BJ (cell line): ENCODE results near the gene ID1. TPM values are rescaled to one million over a fixed set of nuclear protein-coding genes. Genes with fewer than 3 reads are reported as not detected.

Experiments
- CTCF ChIA-PET: fragments of 350-600 bp; formaldehyde crosslinking; extraction: SDS; loops from one replicate; lab custom pipeline; 2021; ENCODE audit warnings: antibody characterized with exemption, inconsistent platforms; lab: Yijun Ruan, JAX
- POLR2A ChIA-PET: fragments of 300-600 bp; sonication (Branson Sonifier 250); formaldehyde crosslinking; extraction: SDS; loops from one replicate; lab custom pipeline; 2021; ENCODE audit warnings: antibody characterized with exemption; lab: Charles Lee
- DNase-seq: peaks from one replicate; pipeline ENCODE4 v3.0.0-alpha.2; 2011; ENCODE audit warnings: low read depth
- H3K27me3 ChIP-seq: 2 replicates; pipeline ENCODE4 v1.6.0; 2011; ENCODE audit warnings: low read length; ENCODE audit not compliant: control insufficient read depth, insufficient read depth
- H3K36me3 ChIP-seq: 2 replicates; pipeline ENCODE4 v1.5.1; 2011; ENCODE audit warnings: low read length; ENCODE audit not compliant: control insufficient read depth, insufficient read depth
- H3K4me3 ChIP-seq: 2 replicates; pipeline ENCODE4 v1.5.1; 2011; ENCODE audit warnings: low read depth, mild to moderate bottlenecking, control low read depth, low read length
- CTCF ChIP-seq: IDR thresholded peaks from 2 replicates; pipeline ENCODE4 v1.5.1; 2011; ENCODE audit warnings: low read depth, mild to moderate bottlenecking, control low read depth, inconsistent platforms, low read length, moderate library complexity; ENCODE audit not compliant: insufficient read depth
- polyA plus RNA-seq: library from polyadenylated mRNA; depleted of rRNA; stranded (reverse); fragments of >200 nt; gene quantifications from 2 replicates; pipeline ENCODE4 v1.2.3, GENCODE V29; 2011

Gene ID1
- polyA plus RNA-seq, 1 experiment: 135 TPM

GRCh38 chr20:31562241-31562640 lies 42.8 kb upstream of the ID1 start:
- DNase-seq: no peak
- CTCF ChIA-PET: interaction anchor here (0.7 to 14.5 kb wide), 25 partner anchors 7 to 162 kb away, joined by 3 to 667 read pairs (median 4); partner anchors contain the start of genes BCL2L1 and ID1
- TF ChIP-seq CTCF: no peak
- H3K4me3 ChIP-seq: no peak overlapping the region
- POLR2A ChIA-PET: no interaction called here
- H3K36me3 ChIP-seq: peaks cover 25% of the 10 kb centered on the region
- H3K27me3 ChIP-seq: no peaks in the 10 kb centered on the region

DNA sequence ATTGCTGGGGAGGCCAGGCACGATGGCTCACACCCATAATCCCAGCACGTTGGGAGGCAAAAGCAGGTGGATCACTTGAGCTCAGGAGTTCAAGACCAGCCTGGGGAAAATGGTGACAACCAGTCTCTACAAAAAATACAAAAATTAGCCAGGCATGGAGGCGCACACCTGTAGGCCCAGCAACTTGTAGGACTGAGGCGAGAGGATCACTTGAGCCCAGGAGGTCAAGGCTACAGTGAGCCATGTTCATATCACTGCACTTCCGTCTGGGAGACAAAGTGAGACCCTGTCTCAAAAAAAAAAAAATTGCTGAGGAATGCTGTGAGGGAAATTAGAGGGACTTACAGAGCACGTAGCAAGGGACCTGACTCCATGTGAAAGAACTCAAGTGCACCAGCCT lies 40.8 kb upstream of the ID1 start:
- DNase-seq: no peak
- no peak for TF ChIP-seq CTCF
- POLR2A ChIA-PET: no interaction called here
- H3K4me3 ChIP-seq: no peak overlapping the region
- H3K36me3 ChIP-seq: peaks cover 29% of the 10 kb centered on the region
- no peaks in the 10 kb centered on the region for H3K27me3 ChIP-seq
- CTCF ChIA-PET: interaction anchor here (14.5 kb wide), 1 partner anchor 48 kb away, joined by 667 read pairs; the partner anchor contains the start of gene ID1

DNA sequence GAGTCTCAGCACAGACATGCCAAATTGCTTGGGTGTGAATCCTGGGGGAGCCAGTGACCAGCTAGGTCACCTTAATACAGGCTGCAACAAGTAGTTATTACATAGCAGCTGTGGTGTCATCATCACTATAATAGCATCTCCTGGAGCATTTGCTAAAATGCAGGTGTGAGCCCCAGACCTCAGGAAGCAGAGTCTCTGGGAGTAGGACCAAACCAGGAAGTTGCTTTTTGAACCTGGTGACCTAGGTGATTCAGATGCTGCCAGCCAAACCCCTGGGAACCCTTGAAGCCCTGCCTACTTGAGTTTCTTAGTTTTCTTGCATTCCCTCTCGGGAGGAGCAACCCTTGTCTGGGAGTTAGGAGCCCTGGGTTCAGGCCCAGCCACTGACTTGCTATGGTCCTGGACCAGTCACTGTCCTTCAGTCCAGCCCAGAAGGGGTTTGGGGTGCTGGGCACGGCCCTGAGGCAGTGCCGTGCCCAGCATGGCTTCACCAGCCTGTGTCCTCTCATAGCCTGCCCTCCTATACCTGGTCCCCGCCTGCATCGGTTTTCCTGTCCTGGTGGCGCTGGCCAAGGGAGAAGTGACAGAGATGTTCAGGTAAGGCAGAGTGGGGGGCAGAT lies 39.3 kb upstream of the ID1 start:
- H3K36me3 ChIP-seq: peaks cover 29% of the 10 kb centered on the region
- CTCF ChIA-PET: interaction anchor here (6.1 to 11.1 kb wide), 2 partner anchors 7 to 43 kb away, joined by 81 to 454 read pairs; partner anchors contain the start of gene ID1

DNA sequence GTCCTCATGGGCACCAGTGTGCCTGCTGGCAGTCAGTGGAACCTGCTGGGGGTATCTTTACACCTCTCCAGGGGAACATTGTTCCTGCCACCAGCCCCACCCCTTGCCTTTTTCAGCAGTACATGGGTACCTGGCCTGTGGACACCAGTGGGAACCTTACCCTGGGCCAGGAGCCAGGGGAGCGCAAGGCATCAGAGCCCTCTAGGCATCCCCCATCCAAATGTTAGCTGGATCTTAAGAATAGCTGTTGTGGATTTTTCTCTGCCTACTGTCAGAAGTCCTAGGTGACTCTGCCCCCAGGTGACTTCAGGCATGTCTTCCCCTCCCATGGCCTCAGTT lies 38.8 kb upstream of the ID1 start:
- H3K4me3 ChIP-seq: no peak overlapping the region
- peaks cover 29% of the 10 kb centered on the region for H3K36me3 ChIP-seq
- TF ChIP-seq CTCF: no peak
- no peak for DNase-seq
- H3K27me3 ChIP-seq: no peaks in the 10 kb centered on the region
- ChIA-PET POLR2A (no interaction called here), CTCF (interaction anchor here (0.9 to 11.1 kb wide), 4 partner anchors 7 to 67 kb away, joined by 4 to 454 read pairs (median 42); partner anchors contain the start of gene ID1)

More for the DNA sequence above, 39.3 kb upstream of the ID1 start:
- H3K4me3 ChIP-seq: no peak overlapping the region
- no peak for DNase-seq
- no peak for TF ChIP-seq CTCF
- POLR2A ChIA-PET: no interaction called here
- H3K27me3 ChIP-seq: no peaks in the 10 kb centered on the region

DNA sequence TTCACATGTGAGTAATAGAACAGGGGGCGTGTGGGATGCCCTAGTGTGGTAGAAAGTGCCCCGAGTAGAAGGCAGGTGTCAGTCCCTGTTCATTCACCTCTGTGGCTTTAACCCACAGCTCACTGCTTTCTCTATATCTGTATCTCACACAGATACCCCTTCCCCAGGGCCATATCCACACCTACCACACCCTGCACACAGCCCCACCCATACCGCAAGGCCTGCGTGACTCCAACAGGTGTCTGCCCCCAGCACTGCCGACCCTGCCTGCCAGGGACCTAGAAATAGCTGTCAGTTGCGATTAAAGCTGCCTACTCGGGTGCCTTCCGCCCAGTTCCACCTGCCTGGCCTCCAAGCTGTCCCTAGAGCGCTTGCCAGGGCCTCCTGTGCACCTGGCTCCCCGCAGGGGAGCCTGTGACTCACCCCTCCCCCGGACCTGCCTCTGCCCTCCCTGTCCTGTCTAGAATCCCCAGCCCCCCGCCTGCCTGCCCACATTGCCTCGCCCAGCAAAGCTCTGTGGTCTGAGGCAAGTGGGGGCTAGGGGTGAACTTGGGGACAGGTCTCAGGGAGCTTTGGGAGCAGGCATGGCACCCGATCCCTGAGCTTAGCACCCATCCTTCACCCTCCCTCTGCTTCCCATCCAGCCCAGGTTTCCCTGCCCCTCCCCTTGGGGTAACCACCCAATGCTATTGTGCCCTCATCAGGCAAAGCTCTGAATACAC lies 38.3 kb upstream of the ID1 start:
- TF ChIP-seq CTCF: no peak
- CTCF ChIA-PET: interaction anchor here (0.9 to 11.1 kb wide), 5 partner anchors 8 to 67 kb away, joined by 4 to 454 read pairs (median 23); partner anchors contain the start of gene ID1
- POLR2A ChIA-PET: no interaction called here
- H3K4me3 ChIP-seq: no peak overlapping the region
- peaks cover 25% of the 10 kb centered on the region for H3K36me3 ChIP-seq
- DNase-seq: no peak
- H3K27me3 ChIP-seq: no peaks in the 10 kb centered on the region
